ENCODE results near the gene RAB7B.

- TF ChIP-seq REST (IDR thresholded peaks at IDR 0.05) (no peak), JUND (IDR thresholded peaks at IDR 0.05) (no peak), CTCF (IDR thresholded peaks at IDR 0.05; ENCODE audit: low read depth, low read length, missing input control) (no peak), GABPA (IDR thresholded peaks at IDR 0.05 in 1 of 2, conservative IDR thresholded peaks at IDR 0.05 in 1 of 2) (no peak), RAD21 (IDR thresholded peaks at IDR 0.05) (no peak), FOXA2 (IDR thresholded peaks at IDR 0.05) (no peak), ZBTB33 (IDR thresholded peaks at IDR 0.05) (no peak), EGR1 (IDR thresholded peaks at IDR 0.05; ENCODE audit: low read depth in 2 of 2) (no peak), YY1 (IDR thresholded peaks at IDR 0.05) (no peak), FOXA1 (IDR thresholded peaks at IDR 0.05) (no peak), ATF3 (IDR thresholded peaks at IDR 0.05) (no peak), SP1 (IDR thresholded peaks at IDR 0.05) (no peak), NR2F2 (IDR thresholded peaks at IDR 0.05) (no peak)
These were observed 55.2 kb downstream of the RAB7B start for GRCh38 chr1:205948039-205948438.
